ENCODE data around the gene PFN1.

Gene PFN1

DNA sequence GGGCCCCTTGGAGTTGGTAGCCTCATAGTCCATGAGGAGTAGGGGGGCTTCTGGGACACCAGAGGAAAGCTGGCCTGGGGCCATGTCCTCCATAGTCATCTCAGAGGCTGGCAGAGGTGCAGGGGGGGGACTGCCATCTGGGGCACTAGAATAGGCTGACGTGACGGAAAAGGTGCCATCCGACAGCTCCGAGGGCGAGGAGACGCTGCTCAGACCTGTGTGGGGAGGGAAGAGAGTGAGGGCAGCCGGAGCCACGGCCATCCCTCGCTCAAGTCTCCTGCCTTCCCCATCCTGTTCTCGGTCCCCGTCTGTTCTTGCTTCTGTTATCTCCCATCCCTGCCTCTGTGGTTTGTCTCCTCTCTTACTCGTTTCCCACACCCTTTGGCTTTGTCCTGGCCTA is 24.0 kb upstream of the PFN1 start:
- H3K4me1 ChIP-seq: peaks cover 10% of the 10 kb centered on the region
- H3K27ac ChIP-seq: no peak overlapping the region
- H3K4me2 ChIP-seq (ENCODE audit: low read length): no peak overlapping the region
- no peaks in the 10 kb centered on the region for H3K9me3 ChIP-seq (ENCODE audit: control insufficient read depth, low read length)
- H3K79me2 ChIP-seq: no peaks in the 10 kb centered on the region
- no peak overlapping the region for H3K9ac ChIP-seq
- no peak overlapping the region for H3K4me3 ChIP-seq (ENCODE audit: low read depth, low read length)
- H2AFZ ChIP-seq: no peak overlapping the region
- H3K27me3 ChIP-seq (ENCODE audit: control insufficient read depth, insufficient read depth, low read length): no peaks in the 10 kb centered on the region
- H3K36me3 ChIP-seq (ENCODE audit: control insufficient read depth, insufficient read depth, low read length): no peaks in the 10 kb centered on the region
- TF ChIP-seq, protein P1, sequence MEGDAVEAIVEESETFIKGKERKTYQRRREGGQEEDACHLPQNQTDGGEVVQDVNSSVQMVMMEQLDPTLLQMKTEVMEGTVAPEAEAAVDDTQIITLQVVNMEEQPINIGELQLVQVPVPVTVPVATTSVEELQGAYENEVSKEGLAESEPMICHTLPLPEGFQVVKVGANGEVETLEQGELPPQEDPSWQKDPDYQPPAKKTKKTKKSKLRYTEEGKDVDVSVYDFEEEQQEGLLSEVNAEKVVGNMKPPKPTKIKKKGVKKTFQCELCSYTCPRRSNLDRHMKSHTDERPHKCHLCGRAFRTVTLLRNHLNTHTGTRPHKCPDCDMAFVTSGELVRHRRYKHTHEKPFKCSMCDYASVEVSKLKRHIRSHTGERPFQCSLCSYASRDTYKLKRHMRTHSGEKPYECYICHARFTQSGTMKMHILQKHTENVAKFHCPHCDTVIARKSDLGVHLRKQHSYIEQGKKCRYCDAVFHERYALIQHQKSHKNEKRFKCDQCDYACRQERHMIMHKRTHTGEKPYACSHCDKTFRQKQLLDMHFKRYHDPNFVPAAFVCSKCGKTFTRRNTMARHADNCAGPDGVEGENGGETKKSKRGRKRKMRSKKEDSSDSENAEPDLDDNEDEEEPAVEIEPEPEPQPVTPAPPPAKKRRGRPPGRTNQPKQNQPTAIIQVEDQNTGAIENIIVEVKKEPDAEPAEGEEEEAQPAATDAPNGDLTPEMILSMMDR (IDR thresholded peaks at IDR 0.05): no peak

DNA sequence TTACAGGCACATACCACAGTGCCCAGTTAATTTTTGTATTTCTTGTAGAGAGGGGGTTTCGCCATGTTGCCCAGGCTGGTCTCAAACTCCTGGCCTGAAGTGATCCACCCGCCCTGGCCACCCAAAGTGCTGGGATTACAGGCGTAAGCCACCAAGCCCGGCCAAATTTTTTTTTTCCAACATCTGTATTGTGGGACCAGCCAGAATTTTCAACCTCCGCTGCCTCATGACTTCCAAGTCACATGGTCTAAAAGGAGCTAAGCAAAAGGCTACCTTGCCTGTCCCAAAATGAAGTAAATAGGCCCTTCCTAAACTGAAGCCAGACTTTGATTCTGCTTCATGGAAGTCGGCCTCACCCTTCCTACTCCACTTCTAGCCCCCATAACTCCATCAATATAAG is 23.5 kb upstream of the PFN1 start:
- Histone ChIP-seq H3K9ac (no peak overlapping the region), H3K27me3 (ENCODE audit: control insufficient read depth, insufficient read depth, low read length) (no peaks in the 10 kb centered on the region), H2AFZ (no peak overlapping the region), H3K36me3 (ENCODE audit: control insufficient read depth, insufficient read depth, low read length) (no peaks in the 10 kb centered on the region), H3K4me2 (ENCODE audit: low read length) (no peak overlapping the region), H3K9me3 (ENCODE audit: control insufficient read depth, low read length) (no peaks in the 10 kb centered on the region), H3K4me3 (ENCODE audit: low read depth, low read length) (no peak overlapping the region), H3K4me1 (peaks cover 10% of the 10 kb centered on the region), H3K27ac (no peak overlapping the region), H3K79me2 (no peaks in the 10 kb centered on the region)
- TF ChIP-seq, protein P1 (IDR thresholded peaks at IDR 0.05): no peak

DNA sequence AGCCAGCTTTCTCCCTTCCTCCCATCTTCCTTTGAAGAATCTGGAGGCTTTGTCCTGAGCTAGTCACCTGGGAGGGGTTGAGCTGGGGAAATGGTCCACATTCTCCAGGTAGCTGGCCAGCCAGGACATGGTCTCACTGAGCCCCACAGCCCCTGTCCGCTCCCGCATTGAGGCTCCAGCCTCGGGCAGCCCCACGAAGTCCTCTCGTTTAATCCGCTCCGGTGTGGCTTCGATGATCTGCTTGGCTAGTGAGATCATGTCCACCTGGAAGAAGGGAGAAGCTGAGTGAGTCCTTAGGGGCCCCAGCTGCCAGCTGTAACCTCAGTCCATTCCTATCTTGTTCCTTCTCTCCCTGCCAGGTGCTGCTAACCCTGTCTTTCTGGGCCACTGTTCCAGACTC is 21.9 kb upstream of the PFN1 start:
- no peaks in the 10 kb centered on the region for H3K9me3 ChIP-seq (ENCODE audit: control insufficient read depth, low read length)
- no peaks in the 10 kb centered on the region for H3K27me3 ChIP-seq (ENCODE audit: control insufficient read depth, insufficient read depth, low read length)
- TF ChIP-seq, protein P1 (IDR thresholded peaks at IDR 0.05): no peak
- no peak overlapping the region for H3K27ac ChIP-seq
- H3K4me1 ChIP-seq: peaks cover 10% of the 10 kb centered on the region
- peaks cover 1% of the 10 kb centered on the region for H3K79me2 ChIP-seq
- H3K36me3 ChIP-seq (ENCODE audit: control insufficient read depth, insufficient read depth, low read length): no peaks in the 10 kb centered on the region
- no peak overlapping the region for H3K9ac ChIP-seq
- H3K4me3 ChIP-seq (ENCODE audit: low read depth, low read length): no peak overlapping the region
- no peak overlapping the region for H3K4me2 ChIP-seq (ENCODE audit: low read length)
- H2AFZ ChIP-seq: no peak overlapping the region

DNA sequence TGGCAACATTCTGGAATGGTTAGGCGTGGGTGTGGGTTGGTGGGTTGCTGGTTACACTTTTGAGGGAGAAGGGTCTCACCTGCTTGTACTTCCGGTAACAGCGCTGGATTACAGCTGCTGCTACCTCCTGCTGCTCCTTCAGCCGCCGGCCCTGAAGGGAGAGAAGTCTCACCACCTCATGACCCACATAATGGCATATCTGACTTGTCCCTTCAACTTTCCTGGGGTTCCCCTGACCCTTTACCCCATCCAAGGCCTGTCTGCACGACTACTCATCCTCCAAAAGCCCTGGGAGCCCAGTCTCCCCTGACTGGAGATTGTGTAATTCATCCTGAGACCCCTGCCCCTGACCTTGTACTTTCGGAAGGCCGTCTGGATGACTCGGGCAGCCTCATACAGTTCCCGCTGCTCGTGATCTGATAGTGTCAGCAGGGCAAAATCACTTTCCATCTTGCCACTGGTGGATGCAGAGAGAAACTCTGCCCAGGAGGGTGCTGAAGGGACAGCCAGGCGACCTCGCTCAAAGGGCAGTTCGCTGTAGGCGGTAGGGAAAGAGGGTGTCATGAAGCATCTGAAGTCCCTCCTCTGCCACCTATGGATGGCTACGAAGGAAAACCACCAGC is 21.3 kb upstream of the PFN1 start:
- H2AFZ ChIP-seq: no peak overlapping the region
- no peaks in the 10 kb centered on the region for H3K27me3 ChIP-seq (ENCODE audit: control insufficient read depth, insufficient read depth, low read length)
- H3K9me3 ChIP-seq (ENCODE audit: control insufficient read depth, low read length): no peaks in the 10 kb centered on the region
- H3K4me1 ChIP-seq: peaks cover 10% of the 10 kb centered on the region
- no peak overlapping the region for H3K9ac ChIP-seq
- H3K79me2 ChIP-seq: peaks cover 2% of the 10 kb centered on the region
- no peak overlapping the region for H3K4me3 ChIP-seq (ENCODE audit: low read depth, low read length)
- TF ChIP-seq, protein P1 (IDR thresholded peaks at IDR 0.05): no peak
- no peak overlapping the region for H3K4me2 ChIP-seq (ENCODE audit: low read length)
- H3K27ac ChIP-seq: no peak overlapping the region
- no peaks in the 10 kb centered on the region for H3K36me3 ChIP-seq (ENCODE audit: control insufficient read depth, insufficient read depth, low read length)

DNA sequence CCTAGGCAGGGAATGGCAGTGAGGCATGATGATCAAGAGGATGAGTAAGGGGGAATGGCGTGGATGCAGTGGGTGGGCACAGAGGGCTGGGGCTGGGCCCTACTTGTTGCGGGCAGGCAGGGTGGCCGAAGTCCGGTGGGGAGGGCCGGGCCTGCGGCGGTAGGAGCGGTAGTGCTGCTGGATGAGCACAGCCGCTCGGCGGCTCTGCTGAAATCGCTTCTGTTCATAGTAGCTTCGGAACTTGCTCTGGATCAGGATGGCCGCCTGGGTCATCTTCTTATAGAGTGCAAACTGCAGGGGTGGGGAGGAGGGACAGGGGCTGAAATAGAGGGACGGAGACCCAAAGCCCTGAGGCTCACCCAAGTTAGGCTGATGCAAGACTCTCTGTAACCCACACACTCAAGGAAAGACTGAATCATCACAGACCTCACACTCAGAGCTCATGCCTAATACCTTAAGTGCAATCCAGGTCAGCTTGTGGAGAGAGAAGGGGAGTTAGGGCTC is 20.8 kb upstream of the PFN1 start:
- Histone ChIP-seq H3K4me1 (peaks cover 10% of the 10 kb centered on the region), H3K4me2 (ENCODE audit: low read length) (peak overlapping the region; percentile 99), H3K36me3 (ENCODE audit: control insufficient read depth, insufficient read depth, low read length) (no peaks in the 10 kb centered on the region), H3K9me3 (ENCODE audit: control insufficient read depth, low read length) (no peaks in the 10 kb centered on the region), H3K9ac (no peak overlapping the region), H3K4me3 (ENCODE audit: low read depth, low read length) (peak overlapping the region; percentile 92), H3K27me3 (ENCODE audit: control insufficient read depth, insufficient read depth, low read length) (no peaks in the 10 kb centered on the region), H3K27ac (peak overlapping the region; percentile 99), H2AFZ (no peak overlapping the region), H3K79me2 (peaks cover 2% of the 10 kb centered on the region)
- TF ChIP-seq, protein P1 (IDR thresholded peaks at IDR 0.05): no peak
